Measurements from ENCODE around the gene EMID1.

EMID1 gene

DNA sequence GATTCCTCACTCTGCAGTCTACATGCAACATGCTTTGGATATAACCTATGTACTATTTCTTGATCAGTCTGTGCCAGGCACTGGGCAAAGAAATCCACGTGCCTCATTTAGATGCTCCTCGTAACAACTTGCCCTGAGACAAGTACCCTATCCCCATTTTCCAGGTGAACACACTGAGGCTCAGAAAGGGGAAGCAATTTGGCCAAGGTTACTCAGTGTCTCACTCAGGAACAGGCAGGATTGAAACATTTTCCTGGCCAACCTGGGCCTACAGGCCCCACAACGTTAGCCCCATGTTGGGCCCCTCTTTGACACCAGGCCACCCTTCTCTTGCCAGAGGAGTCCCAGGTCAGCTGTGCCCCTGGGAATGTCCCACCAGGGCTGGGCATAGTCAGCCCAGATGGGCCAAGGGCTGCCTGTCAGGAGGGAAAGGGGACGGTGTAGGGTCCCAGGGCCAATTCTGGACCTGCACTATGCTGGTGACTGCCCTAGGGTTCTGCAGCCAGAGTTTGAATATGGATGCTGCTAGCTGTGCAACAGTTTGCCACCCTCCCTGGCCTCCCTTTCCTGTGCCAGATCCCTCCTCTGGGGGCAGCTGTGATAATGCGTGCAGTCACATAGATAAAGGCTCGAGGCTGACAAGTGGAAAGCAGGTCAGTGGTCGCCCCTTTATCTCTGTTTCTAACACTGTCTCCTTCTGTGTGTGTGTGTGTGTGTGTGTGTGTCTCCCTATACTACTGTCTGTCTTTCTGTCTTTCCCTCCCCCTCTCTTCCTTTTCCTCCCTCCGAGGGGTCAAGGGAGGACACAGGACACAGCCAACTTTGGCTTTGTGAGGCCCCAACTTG, 10.4 kb upstream of the EMID1 start:
- DNase-seq (ENCODE audit: low spot score): no peak

DNA sequence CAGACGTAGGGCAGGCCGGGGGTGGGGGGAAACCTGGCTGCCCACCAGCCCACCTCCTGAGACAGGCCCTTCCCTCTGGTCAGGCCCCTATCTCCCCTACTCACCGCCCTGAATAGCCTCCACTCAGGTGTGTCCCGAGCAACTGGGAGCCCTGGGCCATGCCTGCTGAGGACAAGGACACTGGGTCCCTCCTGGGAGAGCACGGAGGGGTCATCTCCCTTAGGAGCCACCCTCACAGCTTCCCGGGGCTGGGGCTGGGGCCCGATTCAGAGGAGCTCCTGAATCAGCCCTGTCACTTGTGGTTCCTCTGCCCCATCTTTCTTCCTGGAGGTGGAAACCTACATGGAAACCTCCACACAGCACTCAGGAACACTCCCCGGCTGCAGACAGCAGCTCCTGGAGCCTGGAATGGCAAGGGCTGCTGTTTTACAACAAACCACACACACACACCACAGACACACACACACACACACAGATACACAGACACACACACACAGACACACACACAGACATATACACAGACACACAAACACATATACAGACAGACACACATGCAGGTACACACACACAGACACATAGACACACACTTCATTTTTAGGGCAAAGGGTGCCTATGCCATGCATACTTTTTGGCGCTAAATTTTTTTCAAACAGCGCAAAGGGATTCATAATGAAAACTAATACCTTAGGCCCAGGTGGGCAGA, 9.6 kb upstream of the EMID1 start:
- no peak for DNase-seq (ENCODE audit: low spot score)

DNA sequence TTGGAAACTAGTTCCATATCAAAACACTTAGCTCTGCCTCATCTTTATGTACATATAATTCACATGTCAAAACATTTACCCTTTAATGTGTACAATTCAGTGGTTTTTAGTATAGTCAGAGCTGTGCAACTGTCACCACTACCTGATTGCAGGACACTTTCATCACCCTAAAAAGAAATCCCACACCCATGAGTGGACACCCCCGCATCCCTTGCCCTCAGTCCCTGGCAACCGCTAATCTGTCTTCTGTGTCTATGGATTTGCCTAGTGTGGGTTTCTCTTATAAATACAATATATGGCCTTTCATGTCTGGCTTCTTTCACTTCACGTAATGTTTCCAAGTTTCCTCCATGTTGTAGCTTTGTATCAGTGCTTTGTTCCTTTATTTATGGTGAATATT, 8.6 kb upstream of the EMID1 start:
- DNase-seq (ENCODE audit: low spot score): no peak

DNA sequence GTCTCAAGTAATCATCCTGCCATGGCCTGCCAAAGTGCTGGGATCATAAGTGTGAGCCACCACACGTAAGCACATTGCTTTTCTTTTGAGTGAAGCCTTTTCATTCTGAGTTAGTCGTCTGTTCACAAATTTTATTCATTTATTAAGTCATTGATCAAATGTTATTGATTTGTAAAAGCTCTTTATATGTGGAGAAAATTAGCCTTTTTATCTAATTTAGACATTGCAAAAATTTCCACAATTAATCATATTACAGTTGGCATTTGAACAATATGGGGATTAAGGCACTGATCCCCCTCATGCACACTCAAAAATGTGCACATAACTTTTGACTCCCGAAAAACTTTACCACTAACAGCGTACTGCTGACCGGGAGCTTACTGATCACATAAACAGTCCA, 7.5 kb upstream of the EMID1 start:
- DNase-seq (ENCODE audit: low spot score): no peak

DNA sequence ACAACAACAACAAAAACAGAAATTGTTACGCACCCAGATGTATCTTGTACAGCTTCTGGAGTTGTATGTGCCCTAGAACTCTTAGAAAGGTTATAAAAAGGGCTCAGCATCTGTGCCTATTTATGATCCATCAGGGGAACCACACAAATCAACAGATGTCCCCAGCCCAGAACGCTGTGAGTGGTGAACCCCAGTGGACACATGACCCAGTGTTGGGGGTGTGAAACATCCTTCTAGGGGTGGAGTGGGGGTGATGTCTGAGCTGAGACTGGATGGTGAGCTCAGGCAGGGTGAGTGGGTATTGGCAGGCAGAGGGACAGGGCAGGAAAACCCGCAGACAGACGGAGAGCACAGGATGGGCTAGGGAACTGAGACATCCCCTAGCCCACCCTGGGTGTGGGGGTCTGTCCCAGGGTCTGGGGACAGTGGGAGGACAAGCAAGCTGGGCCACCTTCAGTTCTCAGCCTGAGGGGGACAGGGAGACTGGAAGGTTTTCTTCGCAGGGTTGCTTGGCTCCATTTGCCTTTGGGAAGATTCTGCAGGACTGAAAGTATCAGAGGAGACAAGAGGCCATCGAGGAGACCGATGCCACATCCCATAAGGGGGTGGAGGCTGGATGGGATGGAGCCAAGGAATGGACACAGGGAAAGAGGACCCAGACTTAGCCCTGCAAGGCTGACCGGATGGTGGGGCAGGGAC, 5.8 kb upstream of the EMID1 start:
- DNase-seq (ENCODE audit: low spot score): no peak

DNA sequence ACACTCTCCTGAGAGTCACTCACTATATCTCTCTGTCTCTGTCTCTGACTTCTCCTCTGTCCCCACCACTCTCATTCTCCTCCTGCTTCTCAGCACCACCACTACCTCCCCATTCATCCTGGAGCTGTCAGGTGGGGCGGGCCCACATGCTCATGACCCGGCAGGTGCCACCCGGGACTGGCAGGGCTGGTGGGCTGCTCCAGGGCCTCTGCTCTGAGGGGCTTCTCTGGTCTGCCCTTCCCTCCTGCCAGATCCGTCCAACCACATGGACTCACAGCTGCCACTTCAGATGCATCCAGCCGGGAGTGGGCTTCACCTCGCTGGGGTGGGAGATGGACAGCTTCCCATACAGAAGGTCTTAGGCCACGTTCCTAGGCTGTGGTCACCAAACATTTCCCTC, 4.8 kb upstream of the EMID1 start:
- DNase-seq (ENCODE audit: low spot score): no peak

DNA sequence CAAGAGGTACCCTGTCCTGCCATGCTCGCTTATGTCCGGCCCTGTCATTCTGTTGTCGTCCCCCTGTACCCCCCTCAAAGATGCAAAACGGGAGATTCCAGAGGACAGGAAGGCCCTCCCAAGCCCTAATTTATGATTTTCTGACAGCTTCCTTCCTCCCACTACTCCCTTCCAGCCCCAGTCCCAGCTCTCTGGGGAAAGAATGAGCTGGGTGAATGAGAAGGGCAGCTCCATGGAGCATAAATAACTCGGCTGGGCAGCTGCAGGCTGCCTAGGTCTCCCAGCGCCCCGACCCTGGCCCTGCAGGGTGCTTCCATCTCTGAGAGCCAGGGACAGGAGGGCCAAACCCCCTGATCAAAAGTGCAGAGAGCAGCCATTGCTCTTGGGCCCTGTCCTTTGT, 3.9 kb upstream of the EMID1 start:
- no peak for DNase-seq (ENCODE audit: low spot score)

DNA sequence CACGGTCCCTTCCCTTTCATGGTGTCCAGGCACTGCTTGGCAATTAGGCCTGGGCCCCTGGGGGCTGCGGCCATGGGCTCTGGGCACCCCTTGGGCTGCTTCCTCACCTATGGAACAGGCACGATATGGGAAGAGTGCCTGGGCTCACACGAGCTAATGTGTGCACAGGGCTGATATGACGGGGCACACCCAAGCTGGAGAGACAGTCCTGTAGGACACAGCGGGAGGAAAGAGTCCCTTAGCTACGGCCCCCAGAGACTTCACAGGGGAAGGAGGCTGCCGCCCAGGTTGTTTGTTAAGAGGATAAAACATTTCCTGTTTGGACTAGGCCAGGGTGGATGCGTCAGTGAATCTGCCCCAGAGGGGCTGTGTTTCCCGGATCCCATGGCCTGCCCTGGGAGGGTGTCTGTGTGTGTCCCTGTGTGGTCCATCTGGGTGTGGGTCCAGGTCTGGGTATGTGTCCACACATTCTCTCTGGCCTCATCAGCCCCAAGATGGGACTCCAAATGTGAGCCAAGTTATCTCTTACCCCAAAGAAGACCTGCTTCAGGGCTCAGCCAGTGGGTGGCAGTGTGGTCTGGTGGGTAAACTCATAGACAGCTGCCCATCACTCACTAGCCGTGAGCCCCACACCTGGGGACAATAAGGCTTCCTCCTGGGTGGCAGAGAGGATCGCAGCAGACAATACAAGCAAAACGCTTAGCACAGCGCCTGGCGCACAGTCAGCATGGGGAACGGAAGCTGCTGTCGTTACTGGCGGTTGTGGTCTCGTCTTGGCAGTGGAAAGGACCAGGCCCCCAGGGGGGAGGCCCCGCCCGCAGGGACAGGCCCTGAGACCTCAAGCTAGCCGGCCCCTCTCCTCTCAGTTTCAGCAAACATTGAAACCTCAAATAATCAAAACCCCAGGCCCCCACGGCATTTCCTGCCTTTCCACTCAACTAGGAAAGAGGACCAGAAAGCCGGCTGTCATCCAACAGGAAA, 3.2 kb upstream of the EMID1 start:
- no peak for DNase-seq (ENCODE audit: low spot score)

DNA sequence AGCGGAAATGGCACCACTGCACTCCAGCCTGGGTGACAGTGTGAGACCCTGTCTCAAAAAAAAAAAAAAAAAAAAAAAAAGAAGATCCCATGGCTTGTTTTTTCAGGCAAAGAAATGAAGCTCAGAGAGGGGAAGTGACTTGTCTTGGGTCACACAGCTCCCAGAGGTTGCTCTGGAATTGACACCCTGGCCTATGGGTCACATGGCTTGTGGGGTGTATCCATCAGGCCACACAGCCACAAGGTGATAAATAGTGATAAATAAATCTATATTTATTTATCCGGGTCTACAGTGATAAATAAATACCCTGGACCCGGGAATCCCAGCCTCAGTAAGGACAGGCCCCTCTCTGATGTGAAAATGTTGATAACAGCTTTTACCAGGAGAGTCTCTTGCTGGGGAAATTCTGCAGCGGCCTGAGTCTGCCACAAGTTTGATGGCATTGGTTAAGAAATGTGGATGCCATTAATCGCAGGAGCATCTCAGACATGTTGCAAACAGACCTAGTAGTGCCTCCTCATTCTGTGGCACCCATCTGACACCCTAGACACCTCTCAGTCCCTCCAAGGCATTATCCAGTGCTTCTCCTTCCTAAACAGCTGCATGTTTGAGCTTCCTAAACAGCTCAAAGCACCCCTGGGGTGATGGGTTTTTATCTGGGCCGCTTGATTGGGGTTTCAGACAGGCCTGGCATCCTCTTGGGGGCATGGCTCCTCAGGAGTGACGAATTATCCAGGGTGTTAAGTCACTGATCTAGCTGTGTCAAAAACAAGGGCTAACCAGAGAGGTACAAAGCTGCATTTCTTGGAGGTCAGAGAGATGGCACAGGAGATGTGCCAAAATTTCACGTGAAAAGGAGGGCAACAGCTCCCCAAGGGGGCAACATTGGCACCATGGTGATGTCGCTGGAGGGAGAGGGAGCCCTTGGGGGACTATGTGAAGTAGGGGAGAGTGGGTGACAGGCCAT, 1.9 kb upstream of the EMID1 start:
- DNase-seq (ENCODE audit: low spot score): no peak

DNA sequence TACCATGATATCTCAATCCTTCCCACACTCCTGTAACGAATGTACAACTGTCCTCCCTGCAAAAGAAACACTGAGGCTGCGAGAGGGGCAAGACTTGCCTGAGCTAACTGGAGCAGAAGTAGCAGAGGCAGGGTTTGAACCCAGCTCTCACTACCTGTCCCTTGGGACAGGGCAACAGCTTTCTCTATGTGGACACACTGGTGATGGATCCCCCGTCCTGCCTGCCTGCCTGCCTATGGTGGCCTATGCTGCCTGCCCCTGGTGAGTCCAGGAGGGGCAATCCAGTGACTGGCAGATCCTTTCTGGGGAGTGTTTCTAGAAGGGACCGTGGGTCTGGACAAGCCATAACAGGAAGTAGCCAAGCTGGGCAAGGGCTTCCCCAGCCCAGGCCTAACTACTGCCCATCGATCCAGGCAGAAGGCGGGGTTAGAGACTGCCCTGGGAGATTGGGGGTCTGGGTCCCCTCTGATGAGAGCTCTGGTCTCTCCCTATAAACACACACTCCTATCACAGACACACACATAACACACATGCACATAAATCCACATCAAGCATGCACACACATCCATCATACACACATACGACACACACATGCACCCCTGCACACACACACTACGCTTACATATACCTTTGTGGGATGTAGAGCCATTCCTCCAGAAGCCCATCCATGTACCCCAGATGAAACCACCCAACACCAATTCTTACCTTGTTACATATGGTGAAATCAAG, 1.1 kb upstream of the EMID1 start:
- DNase-seq (ENCODE audit: low spot score): no peak

DNA sequence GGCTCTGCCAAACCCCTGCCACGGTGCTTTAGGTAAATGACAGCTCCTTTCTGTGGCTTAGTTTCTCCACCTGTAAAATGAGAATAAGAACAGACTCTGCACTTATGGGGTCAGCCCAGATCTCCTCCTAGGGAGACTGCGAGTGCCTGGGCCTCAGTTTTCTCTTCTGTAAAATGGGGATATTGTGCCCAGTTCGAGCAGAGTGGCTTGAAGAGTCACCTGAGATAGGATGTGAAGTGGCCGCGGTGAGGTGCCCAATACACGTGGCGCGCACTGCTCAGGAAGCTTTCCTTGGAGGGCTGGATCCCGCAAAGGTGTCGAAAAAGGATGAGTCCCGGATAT, 473 bp upstream of the EMID1 start:
- no peak for DNase-seq (ENCODE audit: low spot score)

DNA sequence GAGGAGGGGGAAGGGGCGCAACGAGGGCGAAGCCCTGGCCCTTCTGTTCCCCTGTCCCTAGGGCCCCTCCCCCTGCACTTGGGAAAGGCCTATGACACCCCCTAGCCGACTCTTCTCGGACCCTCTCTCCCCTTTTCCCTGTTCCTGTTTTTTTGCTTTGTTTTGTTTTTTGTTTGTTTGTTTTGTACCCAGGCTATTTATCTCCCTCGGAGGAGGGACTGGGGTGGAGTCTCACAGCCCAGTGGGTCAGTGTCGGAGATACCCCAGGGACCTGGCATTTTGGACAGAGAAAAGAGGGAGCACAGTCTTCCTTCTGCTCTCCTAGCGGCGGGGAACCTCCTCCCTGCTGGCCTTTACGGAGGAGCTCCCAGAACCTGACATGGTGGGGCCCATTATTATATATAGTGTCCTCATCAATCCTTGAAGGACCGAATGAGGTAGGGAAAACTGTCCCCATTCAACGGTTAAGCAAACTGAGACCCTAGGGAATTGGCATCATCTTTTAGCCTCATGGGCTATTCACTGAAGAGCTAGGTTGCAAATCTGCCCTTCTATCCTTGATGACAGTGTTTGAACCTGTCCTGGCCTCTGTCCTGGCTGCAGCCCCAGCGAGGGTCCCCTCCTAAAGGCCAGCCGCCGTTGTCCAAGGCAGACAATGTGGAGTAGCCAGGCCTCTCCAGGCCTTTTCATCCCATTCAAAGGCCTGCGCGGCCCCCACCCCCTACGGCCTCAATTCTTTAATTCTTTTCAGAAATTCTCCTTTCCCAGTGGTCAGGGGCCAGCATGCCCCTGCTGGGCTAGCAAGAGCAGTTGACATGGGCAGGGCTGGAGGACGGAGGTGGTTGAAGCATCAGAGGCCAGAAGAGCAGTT, 911 bp downstream of the EMID1 start:
- no peak for DNase-seq (ENCODE audit: low spot score)

DNA sequence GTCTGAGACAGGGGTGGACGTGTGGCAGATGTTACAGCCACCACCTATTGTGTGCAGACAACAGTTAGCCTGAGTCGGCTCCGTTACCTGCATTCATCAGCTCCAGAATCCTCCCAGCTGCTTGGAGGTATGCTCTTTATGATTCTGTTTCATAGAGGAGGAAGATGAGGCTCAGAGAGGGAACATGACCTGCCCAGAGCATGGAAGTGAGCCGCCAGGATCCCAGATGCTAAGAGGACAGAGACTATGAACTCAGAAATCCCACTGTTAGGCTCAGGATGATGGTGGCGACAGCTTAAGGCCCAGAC, 1.5 kb downstream of the EMID1 start:
- DNase-seq (ENCODE audit: low spot score): no peak

DNA sequence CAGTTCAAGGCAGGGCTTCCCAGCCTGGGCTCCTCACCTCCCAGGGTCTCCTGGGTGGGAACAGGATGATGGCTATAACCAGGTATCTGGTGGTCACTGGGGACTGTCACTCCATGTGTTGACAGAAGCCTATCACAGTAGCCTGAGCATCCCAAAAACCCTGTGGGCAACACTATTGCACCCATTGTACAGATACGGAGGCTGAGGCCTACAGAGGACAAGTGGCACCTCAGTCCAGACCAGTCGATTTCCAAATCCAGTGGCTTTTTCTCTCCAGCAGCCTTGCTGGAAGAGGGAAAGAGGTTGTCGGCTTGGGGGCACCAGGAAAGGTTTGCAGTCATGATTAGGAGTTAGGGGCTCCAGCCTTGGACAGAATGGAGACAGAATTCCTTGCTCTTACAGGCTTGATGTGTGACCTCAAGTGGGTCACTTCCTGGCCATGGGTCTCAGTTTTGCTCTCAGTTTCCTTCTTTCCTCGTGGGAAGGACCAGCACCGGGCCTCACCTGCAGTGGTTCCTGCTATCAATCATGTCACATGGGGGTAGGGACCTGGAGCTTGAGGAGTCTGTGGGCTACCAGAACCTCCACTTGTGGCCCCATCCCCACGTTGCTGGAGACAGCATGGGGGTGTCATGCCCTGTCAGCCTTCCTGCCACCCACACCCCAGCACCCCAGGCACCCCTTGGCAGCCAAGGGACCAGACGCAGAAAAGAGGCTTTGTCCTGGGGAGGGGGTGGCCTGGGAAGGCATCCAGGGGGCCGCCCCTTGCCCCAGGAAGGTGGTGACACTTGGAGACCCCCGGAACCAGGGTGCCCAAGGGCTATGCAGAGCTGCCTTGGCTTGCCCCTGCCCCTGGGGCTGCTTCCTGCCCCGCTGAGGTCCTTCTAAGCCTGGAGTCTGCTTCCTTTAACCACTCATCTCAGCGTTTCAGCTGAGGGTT, 2.1 kb downstream of the EMID1 start:
- DNase-seq (ENCODE audit: low spot score): no peak

DNA sequence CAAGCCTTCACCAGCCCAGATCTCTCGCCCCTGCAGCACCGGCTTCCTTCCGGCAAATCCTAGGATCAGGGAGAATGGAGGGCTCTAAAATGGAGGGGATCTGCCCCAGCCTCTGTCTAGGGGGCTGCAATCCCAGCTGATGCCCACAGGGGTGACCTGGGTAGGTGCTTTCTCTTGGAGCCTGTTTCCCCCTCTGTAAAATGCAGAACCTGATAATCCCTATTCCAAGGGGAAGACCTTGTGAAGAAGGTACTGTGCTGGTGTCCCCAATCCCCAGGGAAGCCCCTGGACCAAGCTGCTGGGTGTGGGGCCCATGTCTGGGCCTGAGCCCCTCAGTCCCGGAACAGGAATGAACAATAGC, 2.8 kb downstream of the EMID1 start:
- DNase-seq (ENCODE audit: low spot score): no peak

DNA sequence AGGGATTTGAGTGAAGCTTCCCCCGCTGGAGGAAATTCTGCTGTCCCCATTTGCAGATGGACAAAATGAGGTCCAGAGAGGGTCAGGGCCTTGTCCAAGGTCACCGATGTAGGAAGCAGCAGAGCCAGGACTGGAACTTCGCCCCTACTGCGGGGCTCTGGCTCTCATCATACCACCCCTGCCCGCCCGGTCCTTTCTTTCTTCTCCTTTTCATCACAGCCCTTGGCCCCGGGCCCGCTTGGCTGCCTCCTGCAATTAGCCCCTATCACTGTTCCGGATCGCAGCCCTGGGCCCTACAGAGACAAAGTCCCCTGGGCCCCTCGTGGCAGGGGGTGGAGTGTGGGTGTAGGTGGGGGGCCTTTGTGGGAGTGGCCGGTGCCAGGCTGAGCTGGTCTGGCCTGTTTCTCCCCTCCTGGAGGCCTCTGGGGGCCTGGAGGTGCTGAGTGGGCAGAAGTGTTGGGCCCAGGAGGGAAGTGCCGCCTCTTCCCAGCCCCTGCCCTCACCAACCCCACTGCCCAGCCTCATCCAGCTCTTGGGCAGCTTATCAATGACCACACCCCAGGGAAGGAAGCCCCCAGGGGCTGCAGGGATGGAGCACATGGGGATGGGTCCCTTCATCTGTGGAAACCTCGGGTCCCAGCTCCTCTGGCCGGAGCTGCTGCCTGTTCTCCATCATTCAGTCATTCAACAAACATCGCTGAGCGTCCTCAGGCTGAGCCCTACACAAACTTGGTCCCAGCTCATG, 3.4 kb downstream of the EMID1 start:
- no peak for DNase-seq (ENCODE audit: low spot score)

DNA sequence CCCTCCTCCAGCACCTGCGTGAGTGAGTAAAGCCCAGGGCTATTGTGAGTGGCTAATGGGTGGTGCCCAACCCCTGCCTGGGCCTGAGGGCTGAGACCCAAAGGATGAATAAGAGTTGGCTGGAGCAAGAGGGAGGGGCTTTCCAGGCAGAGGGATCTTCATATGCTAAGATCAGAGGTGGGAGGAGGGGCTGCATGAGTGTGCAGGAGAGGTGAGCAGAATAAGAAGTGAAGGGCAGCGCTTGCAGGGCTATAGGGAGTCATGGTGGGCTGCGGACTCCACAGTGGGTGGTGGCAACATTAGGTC, 3.9 kb downstream of the EMID1 start:
- DNase-seq (ENCODE audit: low spot score): no peak

DNA sequence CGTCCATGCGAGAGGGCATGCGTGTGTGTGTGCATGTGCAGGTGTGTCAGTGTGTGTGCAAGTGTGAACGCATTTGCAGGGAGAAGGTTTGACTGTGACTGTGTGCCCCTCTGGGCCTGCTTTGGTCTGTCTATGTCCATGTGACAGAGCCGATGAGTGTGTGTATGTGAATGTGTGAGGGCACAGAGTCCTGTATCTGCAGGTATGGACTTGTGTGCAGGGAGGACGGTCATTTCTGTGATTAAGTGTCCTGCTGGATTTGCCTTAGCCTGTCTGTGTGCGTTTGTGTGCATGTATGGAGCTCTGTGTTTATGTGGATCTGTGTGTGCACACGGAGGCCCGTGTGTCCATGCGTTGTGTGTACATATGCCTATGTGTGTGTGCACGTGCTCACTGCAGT, 5.4 kb downstream of the EMID1 start:
- DNase-seq (ENCODE audit: low spot score): no peak

All from left forelimb (tissue), 1 donor.